NT2/D1 (cell line): ENCODE results near the gene NME7.

Experiments
- YY1 ChIP-seq: IDR thresholded peaks from 2 replicates; pipeline ENCODE4 v1.6.1; 2011; ENCODE audit not compliant: insufficient read length, insufficient read depth
- ZNF274 ChIP-seq: IDR thresholded peaks from 2 replicates; pipeline ENCODE4 v1.6.1; 2011; ENCODE audit warnings: mild to moderate bottlenecking, low read depth, low read length

DNA sequence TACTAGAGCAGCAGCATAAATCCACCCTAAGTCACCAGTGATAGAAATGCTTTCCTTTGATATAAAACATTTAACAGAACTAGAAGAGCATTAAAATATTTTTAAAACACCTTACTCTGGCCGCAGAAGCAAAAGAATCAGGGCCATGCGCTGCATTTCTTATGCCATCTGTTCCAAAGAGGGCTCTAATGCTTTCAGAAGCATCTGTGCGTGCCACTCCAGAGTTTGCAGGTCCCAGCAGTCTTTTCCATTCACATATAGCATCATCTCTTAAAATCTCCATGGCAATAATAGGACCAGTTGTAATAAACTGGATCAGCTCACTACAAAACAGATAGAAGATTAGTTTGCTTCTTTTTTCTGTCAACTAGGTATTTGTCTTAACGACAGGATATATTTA, 69.2 kb downstream of the NME7 start:
- TF ChIP-seq YY1 (no peak), ZNF274 (no peak)
